Measurements from ENCODE around the gene MACROD2.

- TF ChIP-seq RAD21 (conservative IDR thresholded peaks at IDR 0.05 in 1 of 2, IDR thresholded peaks at IDR 0.05 in 1 of 2) (no peak), POLR2A (IDR thresholded peaks at IDR 0.05; ENCODE audit: low read length) (no peak), CTCF (IDR thresholded peaks at IDR 0.05) (no peak), E2F6 (IDR thresholded peaks at IDR 0.05; ENCODE audit: borderline replicate concordance, low read depth) (no peak), USF2 (IDR thresholded peaks at IDR 0.05) (no peak), CHD2 (IDR thresholded peaks at IDR 0.05; ENCODE audit: low read length, partially characterized antibody) (no peak), CBX8 (IDR thresholded peaks at IDR 0.05) (no peak), MAFK (IDR thresholded peaks at IDR 0.05; ENCODE audit: partially characterized antibody) (no peak), SMC3 (IDR thresholded peaks at IDR 0.05) (no peak)
Measured at GRCh38 chr20:14431568-14431967, 436.3 kb downstream of the MACROD2 start.

Data from A549 (cell line).